HepG2 (cell line): ENCODE results near the gene PREP. TPM values are rescaled to one million over a fixed set of nuclear protein-coding genes. Genes with fewer than 3 reads are reported as not detected.

ENCODE experiments used
- ATAC-seq: fragments of 200-7000 bp; cut with Tn5 transposase; 3 replicates; pipeline ENCODE4 v1.9.1; 2020; ENCODE audit warnings: mild to moderate bottlenecking, moderate library complexity
- BruUV-seq: library from RNA; stranded (reverse); fragments of 400-500 nt; replicated peaks from 2 replicates; lab custom pipeline; 2021; lab: Mats Ljungman, UMichigan
- CTCF ChIA-PET: fragments of 300-600 bp; formaldehyde crosslinking; extraction: SDS; loops from one replicate; lab custom pipeline; 2021; ENCODE audit warnings: low total read pairs, inconsistent platforms, low intra/inter-chr PET ratio; lab: Yijun Ruan, JAX
- POLR2A ChIA-PET: fragments of 350-600 bp; sonication (Branson Sonifier 250); formaldehyde crosslinking; loops from one replicate; lab custom pipeline; 2020; ENCODE audit warnings: antibody characterized with exemption, inconsistent platforms; lab: Yijun Ruan, JAX
- DNase-seq: peaks from one replicate; pipeline ENCODE4 v3.0.0-alpha.2; 2015; ENCODE audit warnings: low spot score
- FAIRE-seq: peaks from 3 replicates; lab custom pipeline; 2011; peaks lifted over from hg19 to GRCh38; lab: Jason Lieb, UNC
- H2AFZ ChIP-seq: one replicate; pipeline ENCODE4 v1.6.1; 2011; ENCODE audit warnings: low read length, inconsistent platforms
- H3K27ac ChIP-seq: fragments of 300-600 bp; 3 replicates; pipeline ENCODE4 v1.8.0; 2011; ENCODE audit warnings: mixed run types, mild to moderate bottlenecking, mixed read lengths, low read length, inconsistent platforms; ENCODE audit not compliant: insufficient read depth; ENCODE audit errors: extremely low read length
- H3K27me3 ChIP-seq, 2 experiments: fragments of 200-600 bp in 1 of 2; 2 replicates in 1 of 2; 3 replicates in 1 of 2; pipeline versions ENCODE4 v1.6.0 to v1.8.0; 2011; ENCODE audit warnings: low read length in 2 of 2, mild to moderate bottlenecking in 2 of 2, moderate library complexity in 2 of 2, inconsistent platforms in 1 of 2; ENCODE audit not compliant: insufficient read depth in 2 of 2, control insufficient read depth in 1 of 2
- H3K36me3 ChIP-seq, 2 experiments: fragments of 200-600 bp in 1 of 2; replicated peaks in 1 of 2; 2 replicates in 1 of 2; 3 replicates in 1 of 2; pipeline versions ENCODE4 v1.5.1 to v1.8.0; 2011; ENCODE audit warnings: low read length in 2 of 2, inconsistent platforms in 1 of 2; ENCODE audit not compliant: insufficient read depth in 2 of 2, control insufficient read depth in 1 of 2
- H3K4me1 ChIP-seq: 2 replicates; pipeline ENCODE4 v1.5.1; 2012; ENCODE audit warnings: low read length, inconsistent platforms; ENCODE audit not compliant: insufficient read depth
- H3K4me2 ChIP-seq: 2 replicates; pipeline ENCODE4 v1.6.0; 2011; ENCODE audit warnings: low read depth, low read length, inconsistent platforms
- H3K4me3 ChIP-seq, 3 experiments: fragments of 200-600 bp in 1 of 3; sonication (generic), shearing (Covaris generic) in 1 of 3; replicated peaks in 1 of 3; 2 replicates each; pipeline ENCODE4 v1.5.1; 2011 to 2016; ENCODE audit warnings: low read length in 3 of 3, inconsistent platforms in 2 of 3, low read depth in 2 of 3, mild to moderate bottlenecking in 2 of 3, control low read depth in 1 of 3, mixed read lengths in 1 of 3; ENCODE audit not compliant: insufficient read depth in 1 of 3
- H3K79me2 ChIP-seq: one replicate; pipeline ENCODE4 v1.6.1; 2011; ENCODE audit warnings: low read length, inconsistent platforms; ENCODE audit not compliant: insufficient read depth
- H3K9ac ChIP-seq: 2 replicates; pipeline ENCODE4 v1.6.0; 2011; ENCODE audit warnings: mild to moderate bottlenecking, low read depth, low read length, inconsistent platforms; ENCODE audit not compliant: insufficient read depth
- H3K9me3 ChIP-seq: 2 replicates; pipeline ENCODE4 v1.5.1; 2012; ENCODE audit warnings: mild to moderate bottlenecking, low read length
- H4K20me1 ChIP-seq: 2 replicates; pipeline ENCODE4 v1.6.0; 2011; ENCODE audit warnings: inconsistent platforms, mild to moderate bottlenecking, low read length, moderate library complexity; ENCODE audit not compliant: insufficient read depth
- ARID5B ChIP-seq: IDR thresholded peaks from 2 replicates; pipeline ENCODE4 v1.4.0; 2020; ENCODE audit warnings: mild to moderate bottlenecking, missing genetic modification reagents
- CSRNP1 ChIP-seq: sonication (generic); formaldehyde crosslinking; IDR thresholded peaks from 2 replicates; pipeline ENCODE4 v1.8.1; 2023; ENCODE audit warnings: mild to moderate bottlenecking, missing genetic modification reagents
- GMEB2 ChIP-seq: IDR thresholded peaks from 2 replicates; pipeline ENCODE4 v1.6.1; 2016; ENCODE audit warnings: missing biosample characterization, missing genetic modification reagents, low read depth
- MAZ ChIP-seq, 2 experiments: sonication (generic) in 1 of 2; formaldehyde crosslinking in 1 of 2; IDR thresholded peaks; 2 replicates each; pipeline versions ENCODE4 v1.5.0 to v1.6.1; 2012 to 2020; ENCODE audit warnings: low read depth in 2 of 2, mild to moderate bottlenecking in 2 of 2, borderline replicate concordance in 1 of 2, improper control_type of control experiment in 1 of 2, low read length in 1 of 2, missing genetic modification reagents in 1 of 2, moderate library complexity in 1 of 2
- NFYB ChIP-seq: sonication (generic); formaldehyde crosslinking; IDR thresholded peaks from 2 replicates; pipeline ENCODE4 v1.4.0; 2020; ENCODE audit warnings: missing genetic modification reagents
- NKX3-1 ChIP-seq: sonication (generic); formaldehyde crosslinking; IDR thresholded peaks from 2 replicates; pipeline ENCODE4 v1.5.0; 2020; ENCODE audit warnings: missing genetic modification reagents
- ZBTB39 ChIP-seq: sonication (generic); formaldehyde crosslinking; IDR thresholded peaks from 2 replicates; pipeline ENCODE4 v1.5.0; 2020; ENCODE audit warnings: missing genetic modification reagents
- ZNF460 ChIP-seq: sonication (generic); formaldehyde crosslinking; IDR thresholded peaks from 2 replicates; pipeline ENCODE4 v1.5.1; 2020; ENCODE audit warnings: missing genetic modification reagents, mild to moderate bottlenecking, borderline replicate concordance
- ZNF512B ChIP-seq: sonication (generic); formaldehyde crosslinking; IDR thresholded peaks from 2 replicates; pipeline ENCODE4 v1.5.1; 2020; ENCODE audit warnings: missing genetic modification reagents, mild to moderate bottlenecking, borderline replicate concordance
- ZNF768 ChIP-seq: sonication (generic); formaldehyde crosslinking; IDR thresholded peaks from 2 replicates; pipeline ENCODE4 v1.4.0; 2020; ENCODE audit warnings: missing genetic modification reagents
- ZNF781 ChIP-seq: sonication (generic); formaldehyde crosslinking; IDR thresholded peaks from 2 replicates; pipeline ENCODE4 v1.5.1; 2020; ENCODE audit warnings: borderline replicate concordance, mild to moderate bottlenecking, missing genetic modification reagents; ENCODE audit errors: not compliant biosample characterization
- WGBS: methylation state at CpG from one replicate; pipeline ENCODE4 v1.1.6; 2017; ENCODE audit warnings: low lambda C conversion rate; 5-methylcytosine and 5-hydroxymethylcytosine counted together
- in situ Hi-C: cut with HindIII; loops from 2 replicates; pipeline ENCODE4 v1.10.0; 2017; ENCODE audit warnings: low pct_unique_long_range_greater_than_20kb; ENCODE audit not compliant: extremely low pct_ligation_motif_present
- intact Hi-C: fragments of 100-400 bp; cut with micrococcal nuclease; formaldehyde crosslinking; loops from one replicate; pipeline ENCODE4 v1.10.0; 2022; ENCODE audit not compliant: unreplicated experiment
- polyA plus RNA-seq, 8 experiments: library from polyadenylated mRNA; depleted of rRNA in 3 of 8; stranded (reverse) in 7 of 8; unstranded in 1 of 8; fragments of >200 nt; fragmentation: Illumina TruSeq in 4 of 8; extraction: Trizol in 4 of 8; gene quantifications; 2 replicates each; pipeline versions ENCODE4 v1.2.1 to v1.2.3, GENCODE V29; 2011 to 2016; ENCODE audit warnings: low read depth in 4 of 8, missing spikeins in 1 of 8, mixed read lengths in 1 of 8; ENCODE audit not compliant: insufficient read depth in 1 of 8
- total RNA-seq, 5 experiments: library from RNA; depleted of rRNA; stranded (reverse); fragments of >200 nt; fragmentation: Illumina TruSeq; extraction: Trizol; gene quantifications; 2 replicates each; pipeline ENCODE4 v1.2.3, GENCODE V29; 2016; ENCODE audit warnings: low read depth in 1 of 5

Gene PREP
- total and polyA plus RNA-seq, 2 of the 13 experiments (the other 11 are each of a cell fraction or from before 2014, with no cell fraction given), result 12.6 to 15.9 TPM

- H3K4me1 ChIP-seq, result no peaks in the 10 kb centered on the region; the same call in 1 of the 2 replicates
- H2AFZ ChIP-seq, result no peak overlapping the region
- WGBS, result 93% methylated on average over 1 of the region's 1 CpG
- H3K9me3 ChIP-seq, result no peaks in the 10 kb centered on the region
- POLR2A ChIA-PET, result no interaction called here
- ATAC-seq (no peak), FAIRE-seq (no peak), DNase-seq (no peak)
- H3K4me3 ChIP-seq, result no peak overlapping the region
- H3K27me3 ChIP-seq, result no peaks in the 10 kb centered on the region
- no peaks in the 10 kb centered on the region; the same call in 1 of the 2 replicates for H4K20me1 ChIP-seq
- H3K4me2 ChIP-seq, result no peak overlapping the region
- BruUV-seq, result no TSS peak
- in situ Hi-C loops, result loop anchor here (10.0 kb wide), 1 partner anchor 85 kb away; the partner anchor contains the start of gene PREP
- H3K36me3 ChIP-seq, result peaks cover 5 to 51% of the 10 kb centered on the region in 2 experiments
- no peak overlapping the region for H3K9ac ChIP-seq
- H3K27ac ChIP-seq, result no peak overlapping the region
- CTCF ChIA-PET, result no interaction called here
- intact Hi-C loops, result no loop called here
- H3K79me2 ChIP-seq, result no peaks in the 10 kb centered on the region
- TF ChIP-seq ZNF781 (CRISPR knock-in tag) (no peak), ZNF460 (CRISPR knock-in tag) (no peak), NFYB (CRISPR knock-in tag) (no peak), MAZ (IDR thresholded peaks at IDR 0.05; ENCODE audit: borderline replicate concordance, low read depth, low read length) (no peak), MAZ (CRISPR knock-in tag; IDR thresholded peaks at IDR 0.05; ENCODE audit: low read depth) (no peak), ARID5B (CRISPR knock-in tag) (no peak), ZNF768 (CRISPR knock-in tag) (no peak), CSRNP1 (CRISPR knock-in tag) (no peak), ZNF512B (CRISPR knock-in tag) (no peak), ZBTB39 (CRISPR knock-in tag) (no peak), GMEB2 (CRISPR knock-in tag) (no peak), NKX3-1 (CRISPR knock-in tag) (no peak)
These were observed 82.6 kb downstream of the PREP start for GRCh38 chr6:105320271-105320670.
